K562 (cell line): ENCODE data around the gene PRR9. TPM values are rescaled to one million over a fixed set of nuclear protein-coding genes. Genes with fewer than 3 reads are reported as not detected.

Experiments used
- ATAC-seq: fragments of 200-7000 bp; cut with Tn5 transposase; 3 replicates; pipeline ENCODE4 v1.9.1; 2020; ENCODE audit warnings: moderate library complexity
- BruUV-seq: library from RNA; stranded (reverse); fragments of 400-500 nt; replicated peaks from 2 replicates; lab custom pipeline; 2021; lab: Mats Ljungman, UMichigan
- CTCF ChIA-PET: fragments of 300-600 bp; formaldehyde crosslinking; extraction: SDS; loops from one replicate; lab custom pipeline; 2021; ENCODE audit warnings: low intra/inter-chr PET ratio; lab: Yijun Ruan, JAX
- POLR2A ChIA-PET: fragments of 300-600, 350-650 bp; sonication (Branson Sonifier 250); formaldehyde crosslinking; extraction: SDS; loops from one replicate; lab custom pipeline; 2021; ENCODE audit warnings: antibody characterized with exemption, inconsistent platforms; lab: Yijun Ruan, JAX
- DNase-seq, 4 experiments: peaks; one replicate each; pipeline versions ENCODE4 v3.0.0 to v3.0.0-alpha.2; 2011 to 2018; ENCODE audit warnings: low spot score in 3 of 4, mixed read lengths in 3 of 4; ENCODE audit errors: extremely low read depth in 1 of 4
- FAIRE-seq: peaks from 2 replicates; lab custom pipeline; 2011; peaks lifted over from hg19 to GRCh38; lab: Jason Lieb, UNC
- H2AFZ ChIP-seq: 2 replicates; pipeline ENCODE4 v1.6.0; 2011; ENCODE audit warnings: low read depth, low read length, control low read depth, inconsistent platforms
- H3K27ac ChIP-seq: fragments of 200-600 bp; 3 replicates; pipeline ENCODE4 v1.8.0; 2011; ENCODE audit warnings: low read depth, mild to moderate bottlenecking, control low read depth, inconsistent platforms, low read length, moderate library complexity, mixed read lengths; ENCODE audit errors: extremely low read depth
- H3K27me3 ChIP-seq, 2 experiments: fragments of 300-600 bp in 1 of 2; 2 replicates in 1 of 2; 3 replicates in 1 of 2; pipeline versions ENCODE4 v1.6.0 to v1.8.0; 2011; ENCODE audit warnings: inconsistent platforms in 2 of 2, low read length in 2 of 2, mild to moderate bottlenecking in 1 of 2, mixed read lengths in 1 of 2, moderate library complexity in 1 of 2; ENCODE audit not compliant: control insufficient read depth in 2 of 2, insufficient read depth in 2 of 2
- H3K36me3 ChIP-seq: fragments of 300-600 bp; 3 replicates; pipeline ENCODE4 v1.8.0; 2011; ENCODE audit warnings: mild to moderate bottlenecking, low read length, inconsistent platforms; ENCODE audit not compliant: control insufficient read depth, insufficient read depth
- H3K4me1 ChIP-seq, 2 experiments: fragments of 200-600 bp in 1 of 2; replicated peaks in 1 of 2; 2 replicates in 1 of 2; 3 replicates in 1 of 2; pipeline versions ENCODE4 v1.5.1 to v1.8.0; 2011; ENCODE audit warnings: inconsistent platforms in 2 of 2, low read length in 2 of 2, mild to moderate bottlenecking in 1 of 2, mixed read lengths in 1 of 2, moderate library complexity in 1 of 2; ENCODE audit not compliant: control insufficient read depth in 2 of 2, insufficient read depth in 2 of 2
- H3K4me2 ChIP-seq: 2 replicates; pipeline ENCODE4 v1.6.1; 2011; ENCODE audit warnings: low read length, control low read depth, inconsistent platforms, mixed read lengths; ENCODE audit not compliant: insufficient read depth
- H3K4me3 ChIP-seq: fragments of 200-600 bp; sonication (generic), shearing (Covaris generic); 2 replicates; pipeline ENCODE4 v1.5.1; 2016; ENCODE audit warnings: control low read depth, inconsistent platforms
- H3K79me2 ChIP-seq: fragments of 200-600 bp; 3 replicates; pipeline ENCODE4 v1.8.0; 2011; ENCODE audit warnings: low read length, inconsistent platforms; ENCODE audit not compliant: control insufficient read depth, insufficient read depth
- H3K9ac ChIP-seq, 2 experiments: 2 replicates each; pipeline versions ENCODE4 v1.6.0 to v1.6.1; 2011; ENCODE audit warnings: low read depth in 2 of 2, low read length in 2 of 2, control low read depth in 1 of 2, inconsistent platforms in 1 of 2, mild to moderate bottlenecking in 1 of 2, mixed read lengths in 1 of 2; ENCODE audit not compliant: insufficient read depth in 1 of 2
- H3K9me1 ChIP-seq: one replicate; pipeline ENCODE4 v1.6.0; 2011; ENCODE audit warnings: inconsistent platforms, mild to moderate bottlenecking, low read length, moderate library complexity; ENCODE audit not compliant: control insufficient read depth, insufficient read depth
- H3K9me3 ChIP-seq: replicated peaks from 2 replicates; pipeline ENCODE4 v1.5.1; 2011; ENCODE audit warnings: low read depth, low read length, inconsistent platforms; ENCODE audit not compliant: control insufficient read depth, insufficient read depth
- H4K20me1 ChIP-seq: replicated peaks from 2 replicates; pipeline ENCODE4 v1.6.1; 2011; ENCODE audit warnings: low read length, inconsistent platforms, mixed read lengths; ENCODE audit not compliant: control insufficient read depth, insufficient read depth
- BRD4 ChIP-seq: fragments of 200-600 bp; sonication (generic); IDR thresholded peaks from 2 replicates; pipeline ENCODE4 v1.6.1; 2017; ENCODE audit warnings: inconsistent platforms
- CBX1 ChIP-seq: sonication (generic); IDR thresholded peaks from 2 replicates; pipeline ENCODE4 v1.6.1; 2016; ENCODE audit warnings: antibody characterized with exemption, low read depth, mild to moderate bottlenecking
- ILF3 ChIP-seq: fragments of 450-650 bp; IDR thresholded peaks from 2 replicates; pipeline ENCODE4 v1.6.1; 2018; ENCODE audit warnings: antibody characterized with exemption, mild to moderate bottlenecking, moderate library complexity, borderline replicate concordance
- NCOA2 ChIP-seq, 2 experiments: fragments of 450-650 bp; IDR thresholded peaks; 2 replicates each; pipeline ENCODE4 v1.6.1; 2018; ENCODE audit warnings: mild to moderate bottlenecking in 2 of 2, moderate library complexity in 1 of 2; ENCODE audit not compliant: partially characterized antibody in 2 of 2
- NFE2 ChIP-seq: IDR thresholded peaks from 2 replicates; pipeline ENCODE4 v1.6.1; 2014; ENCODE audit warnings: antibody characterized with exemption, low read depth
- NONO ChIP-seq, 2 experiments: fragments of 200-400 bp in 1 of 2; fragments of 450-650 bp in 1 of 2; formaldehyde crosslinking in 1 of 2; IDR thresholded peaks; 2 replicates each; pipeline ENCODE4 v1.6.1; 2017; ENCODE audit warnings: low read depth in 2 of 2, mild to moderate bottlenecking in 2 of 2, moderate library complexity in 2 of 2, low read length in 1 of 2
- WGBS: fragments of 100-300 bp; shearing (Covaris generic); methylation state at CpG from one replicate; pipeline ENCODE4 v1.1.6; 2016; ENCODE audit warnings: low coverage, mixed read lengths; ENCODE audit not compliant: insufficient coverage; ENCODE audit errors: missing lambda C conversion rate; 5-methylcytosine and 5-hydroxymethylcytosine counted together
- in situ Hi-C: fragments of 300-500 bp; cut with MboI; formaldehyde crosslinking; loops from 4 replicates; pipeline ENCODE4 v1.15.0; 2018; ENCODE audit warnings: inconsistent platforms, mixed read lengths
- intact Hi-C: fragments of 100-400 bp; cut with micrococcal nuclease; formaldehyde crosslinking; loops from 2 replicates; pipeline ENCODE4 v1.14.2; 2022
- polyA plus RNA-seq, 8 experiments: library from polyadenylated mRNA; depleted of rRNA in 4 of 8; stranded (reverse) in 5 of 8; unstranded in 3 of 8; fragments of >200 nt; fragmentation: Nextera tagmentation in 2 of 8; fragmentation: Illumina TruSeq in 1 of 8; extraction: Ambion mirVana in 2 of 8; extraction: Trizol in 1 of 8; gene quantifications; 2 replicates each; pipeline versions ENCODE4 v1.2.1 to v1.2.3, GENCODE V29; 2011 to 2014; ENCODE audit warnings: inconsistent platforms in 1 of 8, missing spikeins in 1 of 8
- total RNA-seq, 7 experiments: library from RNA; depleted of rRNA in 6 of 7; stranded (reverse); fragments of >200 nt in 6 of 7; fragmentation: Illumina TruSeq in 2 of 7; extraction: Trizol in 2 of 7; gene quantifications; 2 replicates each; pipeline versions ENCODE4 v1.2.1 to v1.2.3, GENCODE V29; 2011 to 2021; ENCODE audit warnings: low replicate concordance in 1 of 7

PRR9 gene
- total and polyA plus RNA-seq, 9 of the 15 experiments (the other 6 are each of a cell fraction or from before 2014, with no cell fraction given): 0.14 to 1.4 (median 0.24) TPM; not detected in 1

GRCh38 chr1:153260585-153261280, 43.3 kb downstream of the PRR9 start:
- Histone ChIP-seq H3K27ac (no peak overlapping the region), H3K9me3 (no peaks in the 10 kb centered on the region), H3K4me2 (no peak overlapping the region), H3K4me1 (peaks cover 0 to 8% of the 10 kb centered on the region in 2 experiments; a peak in 2 of 5 replicates), H3K4me3 (no peak overlapping the region), H3K36me3 (no peaks in the 10 kb centered on the region), H3K9ac (no peak overlapping the region), H3K27me3 (peaks cover 35 to 49% of the 10 kb centered on the region in 2 experiments), H2AFZ (no peak overlapping the region), H4K20me1 (no peaks in the 10 kb centered on the region; the same call in 1 of the 2 replicates), H3K9me1 (no peaks in the 10 kb centered on the region), H3K79me2 (no peaks in the 10 kb centered on the region)
- FAIRE-seq (no peak), ATAC-seq (no peak), DNase-seq (no peak)
- 36% methylated on average over 14 of the region's 45 CpGs for WGBS
- no TSS peak for BruUV-seq
- TF ChIP-seq ILF3 (no peak), NONO (IDR thresholded peaks at IDR 0.05; ENCODE audit: low read depth in 2 of 2, low read length in 1 of 2) (no peak), BRD4 (no peak), CBX1 (no peak), NCOA2 (IDR thresholded peaks at IDR 0.05; ENCODE audit: partially characterized antibody in 2 of 2) (no peak), NFE2 (no peak)
- in situ Hi-C loops (no loop called here), intact Hi-C loops (no loop called here)
- POLR2A ChIA-PET: no interaction called here
- CTCF ChIA-PET: interaction anchor here (0.6 kb wide), 1 partner anchor 28 kb away, joined by 6 read pairs; no protein-coding TSS in a partner anchor
